Daoy (cell line): ENCODE measurements around the gene TMOD1. TPM values are rescaled to one million over a fixed set of nuclear protein-coding genes. Genes with fewer than 3 reads are reported as not detected.
A peak's percentile ranks its signal among the peaks of the same experiment; 100 is the strongest.
"Not testable (repeated sequence)": the region's sequence is repeated elsewhere in the genome, so short reads cannot be mapped to it uniquely, and the experiment has no call there.

Experiments used
- DNase-seq: peaks from one replicate; pipeline ENCODE4 v3.0.0-alpha.2; 2015; ENCODE audit warnings: low read depth
- total RNA-seq: library from RNA; depleted of rRNA; stranded (reverse); fragments of >200 nt; shearing (Covaris generic); gene quantifications from 2 replicates; pipeline ENCODE4 v1.2.3, GENCODE V29; 2014

Gene TMOD1
- total RNA-seq, 1 experiment from 2014 or later, result 3.9 TPM

DNA sequence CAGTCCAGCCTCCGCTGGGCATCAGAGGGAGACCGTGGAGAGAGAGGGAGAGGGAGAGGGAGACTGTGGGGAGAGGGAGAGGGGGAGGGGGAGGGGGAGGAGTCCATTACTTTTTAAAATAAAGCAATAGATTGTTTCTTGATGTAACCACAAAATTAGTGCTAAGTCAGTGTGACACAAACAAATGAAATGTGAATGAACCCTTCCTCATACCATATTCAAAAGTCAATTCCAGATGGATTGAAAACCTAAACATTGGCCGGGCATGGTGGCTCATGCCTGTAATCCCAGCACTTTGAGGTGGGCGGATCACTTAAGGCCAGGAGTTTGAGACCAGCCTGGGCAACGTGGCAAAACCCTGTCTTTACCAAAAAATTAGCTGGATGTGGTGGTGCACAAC lies 2.6 kb upstream of the TMOD1 start:
- not testable (repeated sequence) for DNase-seq

DNA sequence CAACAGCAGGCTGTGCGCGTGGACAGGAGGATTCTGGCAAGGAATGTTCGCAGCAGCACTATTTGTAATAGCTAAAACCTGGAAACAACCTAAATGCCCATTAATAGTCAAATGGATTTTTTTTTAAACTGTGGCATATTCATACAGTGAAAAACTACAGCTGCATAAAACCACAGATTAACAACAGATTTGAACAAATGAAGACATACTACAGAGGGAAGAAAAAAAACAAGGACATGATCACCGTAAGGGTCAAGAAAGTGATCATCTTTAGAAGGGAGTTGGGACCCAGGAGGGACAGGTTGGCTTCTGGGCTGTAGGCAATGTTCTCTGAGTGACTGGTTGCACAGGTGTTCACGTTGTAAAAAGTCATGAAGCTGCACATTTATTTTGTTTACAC lies 1.2 kb upstream of the TMOD1 start:
- no peak for DNase-seq

DNA sequence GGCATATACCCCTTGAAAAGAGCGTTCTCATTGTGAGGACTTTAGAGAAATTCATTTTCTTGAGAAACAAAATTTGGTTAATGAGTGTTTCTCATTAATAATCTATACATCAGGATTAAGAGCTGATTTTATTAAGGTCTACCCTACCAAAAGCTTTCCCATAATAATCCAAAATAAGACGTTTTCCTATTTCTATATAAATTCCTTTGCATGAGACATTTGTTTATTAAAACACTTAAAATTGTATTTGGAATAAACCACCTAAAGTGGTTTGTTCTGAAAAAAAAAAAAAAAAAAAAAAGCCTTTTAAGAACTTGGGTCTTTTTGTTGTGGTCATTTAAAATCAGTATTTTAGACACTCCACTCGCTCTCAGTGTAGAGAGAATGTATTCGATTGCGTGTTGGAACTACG lies 695 bp upstream of the TMOD1 start:
- no peak for DNase-seq

DNA sequence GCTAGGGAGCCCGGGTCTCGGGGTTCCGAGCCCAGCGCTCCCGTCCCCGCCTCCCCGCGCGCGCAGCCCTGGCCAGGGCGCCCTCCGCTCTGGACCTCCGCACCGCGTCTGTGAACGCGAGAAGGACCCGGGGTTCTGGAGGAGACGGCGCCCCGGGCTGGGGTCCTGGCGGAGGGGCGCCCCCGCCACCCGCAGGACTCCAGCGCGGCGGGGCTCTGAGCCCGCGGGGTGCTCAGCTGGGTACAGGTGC lies 431 bp downstream of the TMOD1 start:
- DNase-seq, result no peak

DNA sequence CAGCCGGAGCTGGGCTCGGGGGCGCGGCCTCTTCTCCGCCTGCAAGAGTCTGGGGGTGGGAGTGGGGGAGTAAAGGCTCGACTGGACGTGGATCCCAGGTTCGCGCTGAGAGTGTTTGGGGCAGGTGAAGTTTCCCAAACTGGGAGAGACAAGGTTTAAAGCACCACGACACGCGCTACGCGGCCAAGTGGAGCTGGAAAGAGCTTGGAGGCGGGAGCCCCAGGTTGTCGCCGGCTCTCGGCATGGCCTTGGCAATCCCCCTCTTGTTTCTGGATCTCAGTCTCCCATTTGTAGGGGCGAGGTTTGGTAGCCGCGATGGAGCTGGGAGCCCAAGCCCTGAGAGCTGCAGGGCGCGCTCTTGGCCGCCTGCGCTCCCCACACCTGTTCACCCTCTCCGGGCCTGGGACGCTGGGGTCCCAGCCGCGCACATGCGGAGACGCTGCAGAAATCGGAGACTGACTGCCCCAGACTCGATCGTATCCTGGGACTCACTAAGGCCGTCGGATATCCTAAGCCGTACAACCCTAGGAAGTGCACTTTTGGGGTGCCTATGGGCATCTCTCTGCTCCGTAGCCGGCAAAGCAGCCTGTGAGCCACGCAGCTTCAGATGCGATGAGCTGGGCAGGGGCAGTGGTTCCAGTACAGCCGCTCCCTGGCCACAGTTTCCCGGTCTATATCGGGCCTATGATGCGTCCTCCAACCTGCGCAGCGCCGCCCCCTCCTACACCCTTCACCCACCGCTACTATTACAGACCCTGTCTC lies 937 bp downstream of the TMOD1 start:
- DNase-seq, result peak; percentile 31

DNA sequence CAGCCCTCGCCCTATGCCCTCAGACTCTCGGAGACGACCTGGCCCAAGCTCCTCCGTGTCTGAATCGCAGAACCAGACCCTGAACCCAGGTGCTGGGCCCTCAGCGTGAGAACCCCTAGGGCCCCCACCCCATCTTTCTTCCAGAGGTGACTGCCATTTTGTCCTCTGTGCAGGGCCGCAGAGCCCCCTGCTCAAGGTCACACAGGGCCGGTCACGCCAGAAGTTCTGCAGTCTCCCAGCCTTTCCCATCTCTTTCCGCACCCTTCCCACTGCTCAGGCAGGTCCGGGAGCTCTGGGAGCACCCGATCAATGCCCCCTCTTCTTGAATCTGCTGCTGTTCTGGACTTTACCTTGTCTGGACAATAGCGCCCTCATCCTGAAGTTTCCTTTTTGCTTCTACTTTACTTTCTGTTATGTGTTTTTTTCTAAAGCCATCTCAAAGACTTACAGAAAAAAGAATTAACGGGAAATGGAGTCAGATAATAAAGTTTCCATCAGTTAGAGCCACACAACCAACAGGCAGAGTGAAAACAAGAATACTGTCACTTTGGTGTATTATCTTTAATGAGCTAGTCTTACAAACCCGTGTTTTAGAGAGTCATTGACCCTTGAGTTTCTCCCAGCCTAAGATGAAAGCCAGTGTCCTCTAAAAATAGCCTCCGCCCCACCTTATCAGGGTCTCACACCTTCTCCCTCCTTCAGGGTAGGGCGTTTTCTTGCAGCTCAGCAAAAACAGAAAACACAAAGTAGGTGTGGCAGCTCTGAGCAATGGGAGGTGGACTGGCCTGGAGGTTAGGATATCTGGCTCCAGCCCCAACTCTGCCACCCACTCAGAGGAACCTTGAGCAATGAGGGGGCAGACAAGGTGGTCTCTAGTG lies 1.8 kb downstream of the TMOD1 start:
- no peak for DNase-seq

DNA sequence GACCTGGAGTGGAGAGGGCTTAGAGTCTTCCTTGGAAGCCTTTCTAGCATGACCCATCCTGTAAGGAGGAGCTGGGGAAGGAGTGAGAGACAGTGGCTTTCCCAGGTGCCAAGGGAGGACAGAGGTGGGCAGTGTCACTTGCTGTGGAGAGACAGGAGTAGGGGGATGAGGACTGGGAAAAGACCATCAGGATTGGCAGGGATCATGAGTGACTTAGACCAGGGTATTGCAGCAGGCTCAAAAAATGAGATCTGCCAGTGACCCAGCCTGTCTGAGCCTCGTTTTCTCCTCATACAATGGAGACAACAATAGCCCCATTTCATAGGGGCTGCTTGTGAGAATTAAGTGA lies 2.4 kb downstream of the TMOD1 start:
- no peak for DNase-seq

DNA sequence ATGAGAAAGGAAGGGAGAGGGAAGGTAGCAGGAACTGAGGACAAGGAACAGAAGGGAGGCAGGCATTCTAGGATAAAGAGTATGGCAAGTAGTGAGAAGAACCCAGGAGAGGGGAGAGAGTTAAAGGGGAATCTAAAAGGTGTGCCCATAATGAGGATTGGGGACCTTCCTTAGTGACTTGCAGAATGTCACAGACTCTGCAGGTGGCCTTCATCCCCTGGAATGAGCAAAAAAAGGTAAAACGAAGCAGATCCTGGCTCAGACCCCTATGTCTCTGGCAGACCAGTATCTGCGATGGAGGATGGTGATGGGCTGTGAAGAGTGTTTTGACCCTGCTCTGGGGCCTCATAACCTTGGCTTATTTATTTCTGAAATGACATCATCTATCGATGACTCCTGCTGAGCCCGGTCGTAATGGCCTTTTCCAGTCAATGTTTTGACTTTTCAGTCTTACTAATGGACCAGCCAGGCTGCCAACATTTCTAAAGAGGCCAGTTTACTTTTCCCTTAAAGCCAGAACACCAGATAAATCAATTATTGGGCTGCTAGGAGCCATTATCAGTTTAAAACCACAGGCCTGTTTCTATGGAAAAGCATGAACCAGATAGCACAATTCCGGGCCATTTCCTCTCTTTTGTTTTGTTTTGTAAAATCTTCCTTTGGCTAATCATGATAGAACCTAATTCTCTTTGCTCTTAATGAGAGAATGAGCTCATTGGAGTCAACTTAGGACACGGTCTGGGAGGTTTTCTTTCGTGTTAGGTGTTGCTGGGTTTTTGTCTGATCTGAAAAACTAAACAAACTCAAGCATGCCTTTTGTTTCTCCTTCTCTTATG lies 3.1 kb downstream of the TMOD1 start:
- peak; percentile 67 for DNase-seq

DNA sequence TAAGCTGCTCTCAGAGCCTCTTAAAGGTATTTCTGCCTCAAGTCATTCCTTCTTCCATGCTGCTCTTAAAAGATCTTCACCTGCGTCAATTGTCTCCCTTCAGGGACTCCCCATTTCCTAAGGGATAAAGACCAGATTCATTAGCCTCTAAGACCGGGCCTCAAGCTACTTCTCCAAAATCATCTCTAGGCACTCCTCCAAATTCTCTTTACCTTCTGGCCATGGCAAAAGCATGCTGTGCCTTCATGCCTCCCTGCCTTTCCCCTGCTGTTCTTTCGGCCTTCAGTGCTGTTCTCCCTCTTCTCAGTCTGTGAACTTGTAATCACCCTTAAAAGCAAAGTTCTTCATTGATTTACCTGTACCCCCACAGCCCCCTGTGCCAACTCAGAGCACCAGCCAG lies 4.4 kb downstream of the TMOD1 start:
- no peak for DNase-seq

DNA sequence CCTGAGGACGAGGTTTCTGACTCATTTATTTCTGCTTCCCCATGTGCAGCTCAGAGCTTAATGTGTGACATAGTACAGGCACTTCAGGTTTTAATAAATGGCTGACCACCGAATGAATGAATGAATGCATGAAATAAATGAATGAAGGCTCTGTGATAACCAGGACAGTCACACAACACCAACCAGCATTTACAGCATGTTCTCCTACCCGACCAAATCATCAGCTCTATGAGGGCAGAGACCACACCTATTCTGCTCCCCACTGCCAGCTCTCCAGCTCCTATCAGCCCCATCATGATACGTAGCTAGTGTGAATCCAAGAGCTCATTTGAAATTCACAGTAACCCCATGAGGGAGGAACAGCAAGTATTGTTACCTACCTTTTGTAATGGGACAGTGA lies 4.8 kb downstream of the TMOD1 start:
- DNase-seq, result no peak

DNA sequence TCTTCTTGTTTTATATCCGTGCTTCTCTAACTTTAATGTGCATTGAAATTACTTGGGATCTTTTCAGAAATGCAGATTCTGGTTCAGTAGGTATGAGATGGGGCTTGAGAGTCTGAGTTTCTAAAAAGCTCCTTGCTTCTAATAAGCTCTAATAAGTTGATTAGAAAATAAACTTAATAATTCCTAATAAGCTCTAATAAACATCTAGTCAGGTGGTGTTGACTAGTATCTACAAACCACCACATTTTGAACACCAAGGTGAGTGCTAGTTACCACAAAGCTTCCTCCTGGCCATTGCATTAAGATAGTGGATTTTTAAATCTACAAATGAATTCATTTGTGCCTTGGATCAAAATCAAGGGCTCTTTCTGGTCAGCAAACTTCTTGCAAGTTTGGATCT lies 5.3 kb downstream of the TMOD1 start:
- no peak for DNase-seq

DNA sequence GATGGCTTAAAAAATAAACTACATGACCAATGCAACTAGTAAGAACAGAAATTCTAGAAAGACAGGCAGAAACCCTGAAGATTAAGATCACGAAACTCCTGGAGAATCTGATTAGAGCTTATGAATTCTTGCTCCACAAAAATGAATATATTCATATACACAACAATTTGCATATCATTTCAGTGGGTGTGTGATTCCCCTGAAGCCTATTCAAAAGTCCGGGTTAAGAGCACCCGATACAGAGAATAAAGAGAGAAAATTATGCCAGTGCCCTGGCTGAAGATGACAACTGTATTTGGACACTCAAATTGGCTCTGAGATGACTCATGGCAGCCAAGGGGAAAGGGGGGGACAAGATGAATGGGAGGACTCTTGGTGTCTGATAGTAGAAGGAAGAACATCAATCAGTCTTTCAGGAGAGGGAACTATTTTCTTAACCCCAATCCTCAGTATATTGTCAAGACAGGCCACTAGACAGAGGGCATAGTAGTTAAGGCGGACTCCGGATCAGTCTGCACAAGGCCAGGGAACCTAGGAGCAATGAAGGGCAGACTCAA lies 6.0 kb downstream of the TMOD1 start:
- DNase-seq, result peak; percentile 25

DNA sequence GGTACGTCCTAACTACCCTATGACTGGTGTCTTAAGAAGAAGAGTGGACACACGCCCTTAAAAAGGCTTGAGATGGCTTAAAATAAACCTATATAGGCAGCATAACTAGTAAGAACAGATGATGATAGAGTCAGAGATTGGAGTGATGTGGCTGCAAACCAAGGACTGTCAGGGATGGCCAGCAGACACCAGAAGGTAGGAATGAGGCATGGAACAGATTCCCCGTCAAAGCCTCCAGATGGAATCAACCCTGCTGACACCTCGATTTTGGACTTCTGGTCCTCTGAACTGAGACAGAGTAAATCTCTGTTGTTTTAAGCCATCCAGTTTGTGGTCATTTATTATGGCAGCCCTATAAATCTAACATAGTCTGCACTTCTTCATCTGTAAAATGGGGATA lies 7.4 kb downstream of the TMOD1 start:
- DNase-seq, result no peak

DNA sequence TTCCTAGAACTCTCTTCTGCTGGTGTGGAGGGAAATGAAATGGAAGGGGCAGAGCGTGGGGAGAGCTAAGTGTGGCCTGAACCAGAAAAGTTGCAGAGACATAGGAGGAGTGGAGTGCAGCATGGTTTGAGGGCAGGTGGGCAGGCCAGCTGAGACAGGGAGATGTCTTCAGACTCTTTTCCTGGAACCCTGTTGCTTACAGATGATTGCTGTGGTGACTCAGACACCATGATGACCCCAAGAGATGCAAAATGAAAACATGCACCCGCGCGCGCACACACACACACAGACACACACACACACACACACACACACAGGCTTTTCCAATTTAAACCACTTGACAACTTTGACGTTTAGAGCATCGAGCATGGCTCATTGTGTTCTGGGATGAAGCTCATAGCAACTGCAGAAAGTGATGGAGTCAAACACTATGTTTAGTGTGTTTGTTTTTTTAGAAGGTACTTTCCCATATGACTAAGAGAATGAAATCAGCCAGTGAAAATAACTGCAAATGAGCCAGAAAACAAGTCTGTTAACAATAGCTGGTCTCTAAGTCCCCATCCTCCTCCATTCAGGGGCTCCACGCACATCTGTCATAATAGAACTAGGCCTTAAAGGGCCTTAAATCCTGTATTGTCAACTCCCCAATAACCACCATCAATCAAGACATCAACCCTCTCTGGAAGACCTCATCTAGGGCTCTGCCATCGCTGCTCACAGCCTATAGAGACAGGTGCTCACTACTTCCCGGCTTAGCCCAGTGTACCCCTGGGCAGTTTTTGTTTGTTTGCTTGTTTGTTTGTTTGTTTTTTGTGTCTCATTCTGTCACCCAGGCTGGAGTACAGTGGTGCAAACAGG lies 9.6 kb downstream of the TMOD1 start:
- peak; percentile 92 for DNase-seq

DNA sequence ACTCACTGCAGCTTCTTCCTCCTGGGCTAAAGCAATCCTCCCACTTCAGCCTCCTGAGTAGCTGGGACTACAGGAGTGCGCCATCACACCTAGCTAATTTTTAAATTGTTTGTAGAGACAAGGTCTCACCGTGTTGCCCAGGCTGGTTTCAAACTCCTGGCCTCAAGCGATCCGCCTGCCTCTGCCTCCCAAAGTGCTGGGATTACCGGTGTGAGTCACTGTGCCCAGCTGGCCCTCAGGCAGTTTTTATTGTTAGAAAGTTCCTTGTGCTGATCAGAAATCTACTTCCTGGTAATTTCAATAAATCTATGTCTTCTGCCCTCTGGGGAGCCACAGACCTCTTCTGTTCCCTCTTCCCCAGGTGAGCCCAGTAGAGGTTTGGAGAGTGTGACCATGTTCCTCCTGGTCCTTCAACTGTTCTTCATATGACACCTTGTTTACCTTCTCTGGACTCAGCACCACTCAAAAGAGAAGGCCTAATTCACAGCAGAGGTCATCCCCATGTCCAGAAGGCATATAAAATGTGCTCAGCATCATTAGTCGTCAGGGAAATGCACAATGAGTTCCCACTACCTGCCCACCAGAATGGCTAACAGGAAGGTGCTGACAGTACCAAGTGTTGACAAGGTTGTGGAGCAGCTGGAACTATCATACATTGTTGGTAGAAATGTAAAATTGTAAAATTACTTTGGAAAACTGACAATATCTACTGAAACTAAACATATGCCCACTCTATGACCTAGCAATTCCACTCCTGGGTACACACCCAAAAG lies 10.4 kb downstream of the TMOD1 start:
- peak; percentile 75 for DNase-seq

DNA sequence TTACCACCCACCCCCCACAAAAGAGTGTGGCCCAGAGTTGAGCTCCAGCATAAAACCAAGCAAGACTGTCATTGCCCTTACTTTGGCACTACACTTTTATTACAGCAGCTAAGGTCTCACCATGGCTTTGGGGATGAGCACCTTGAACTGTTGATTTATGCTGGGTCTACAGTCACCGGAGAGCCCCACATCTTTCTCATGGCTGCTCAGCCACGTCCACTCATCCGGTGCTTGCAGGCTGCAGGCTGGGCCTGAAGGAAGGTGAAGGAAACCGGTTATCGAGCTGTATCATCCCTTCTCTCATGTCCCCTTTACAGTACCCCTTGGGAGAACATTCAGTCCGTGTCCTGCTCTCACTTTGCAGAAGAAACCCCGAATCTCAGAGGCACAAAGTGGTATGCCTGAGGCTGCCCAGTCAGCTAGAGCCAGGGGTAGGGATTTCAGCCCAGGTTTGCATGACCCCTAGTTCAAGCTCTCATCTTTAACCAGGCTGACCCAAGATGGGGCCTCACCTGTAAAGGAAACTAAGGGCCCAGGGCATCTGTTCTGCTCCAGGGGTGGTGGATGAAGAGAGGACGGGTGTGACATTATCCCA lies 11.6 kb downstream of the TMOD1 start:
- no peak for DNase-seq

DNA sequence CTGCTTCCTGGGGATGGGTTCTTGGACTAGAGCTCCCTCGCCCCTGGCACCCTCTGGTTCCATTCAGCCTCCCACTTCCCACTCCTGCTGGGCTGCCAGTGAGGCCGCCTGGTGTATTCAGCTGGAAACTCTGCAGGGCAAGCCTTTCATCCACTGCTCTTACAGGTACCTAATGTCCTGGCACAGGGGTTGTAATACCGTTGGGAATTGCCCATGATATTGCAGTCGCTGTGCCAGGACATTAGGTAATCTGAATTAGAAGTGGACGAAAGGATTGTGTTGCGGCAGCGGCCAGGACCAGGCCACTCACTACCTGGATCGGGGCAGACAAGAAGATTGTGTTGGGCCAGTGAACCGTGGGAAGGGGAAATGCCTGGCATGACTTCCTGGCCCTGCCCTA lies 13.1 kb downstream of the TMOD1 start:
- peak; percentile 34 for DNase-seq

DNA sequence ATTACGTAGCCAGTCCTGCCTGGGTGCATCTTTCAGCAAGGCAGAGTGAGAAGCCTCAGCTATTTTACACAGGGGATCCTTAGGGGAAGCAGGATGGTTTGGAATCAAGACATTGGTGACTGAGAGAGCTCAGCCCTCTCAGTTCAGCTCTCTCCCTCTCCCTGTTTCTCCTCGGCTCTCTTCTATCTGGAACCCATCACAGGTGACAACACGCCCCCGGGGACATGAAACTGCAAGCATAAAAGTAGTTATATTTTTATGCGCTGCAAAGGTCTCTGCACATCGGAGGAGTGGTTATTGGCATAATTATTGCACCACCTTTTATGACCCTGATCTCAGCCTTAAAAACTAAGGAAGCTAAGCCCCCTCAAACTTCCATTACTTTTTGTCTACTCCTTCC lies 14.2 kb downstream of the TMOD1 start:
- DNase-seq, result no peak

DNA sequence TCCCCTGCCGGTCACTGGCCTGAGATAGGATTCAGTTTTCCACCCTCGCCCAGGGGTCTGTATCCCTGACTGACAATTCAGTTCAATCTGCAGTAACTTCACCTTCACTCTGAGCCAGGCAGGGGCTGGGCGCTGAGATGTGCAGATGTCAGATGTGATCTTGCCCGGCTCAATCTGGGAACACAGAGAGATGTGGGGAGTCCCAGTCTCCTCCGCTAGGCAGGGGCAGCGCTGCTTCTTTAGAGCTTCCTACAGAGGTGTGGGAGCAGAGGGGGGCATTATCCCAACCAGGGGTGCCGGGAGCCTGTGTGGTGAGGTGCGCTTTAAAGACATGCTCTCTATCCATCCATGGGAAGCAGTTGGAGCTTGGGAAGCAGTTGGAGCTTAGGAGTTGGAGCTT lies 14.6 kb downstream of the TMOD1 start:
- DNase-seq, result no peak
